Kidney (tissue), 14 donors: ENCODE results near the gene DDX27. TPM values are rescaled to one million over a fixed set of nuclear protein-coding genes. Genes with fewer than 3 reads are reported as not detected.

Experiments used
- DNase-seq, 5 donors: peaks; one replicate each; pipeline ENCODE4 v3.0.0-alpha.2; 2013 to 2020
- FAIRE-seq: peaks from 2 replicates; lab custom pipeline; 2012; peaks lifted over from hg19 to GRCh38; lab: Jason Lieb, UNC
- H3K27ac ChIP-seq, 2 donors: one replicate each; pipeline ENCODE4 v1.7.0; 2013; ENCODE audit warnings: low read depth in 2 of 2, low read length in 2 of 2, inconsistent platforms in 1 of 2
- H3K27me3 ChIP-seq: one replicate; pipeline ENCODE4 v1.7.1; 2013; ENCODE audit warnings: low read length, inconsistent platforms; ENCODE audit not compliant: control insufficient read depth, insufficient read depth
- H3K36me3 ChIP-seq, 3 donors: one replicate each; pipeline versions ENCODE4 v1.7.0 to v1.7.1; 2013; ENCODE audit warnings: low read length in 3 of 3, control low read depth in 1 of 3, inconsistent platforms in 1 of 3; ENCODE audit not compliant: insufficient read depth in 3 of 3, control insufficient read depth in 2 of 3
- H3K4me1 ChIP-seq, 3 donors: one replicate each; pipeline versions ENCODE4 v1.7.0 to v1.7.1; 2013; ENCODE audit warnings: low read length in 3 of 3, inconsistent platforms in 1 of 3, low read depth in 1 of 3; ENCODE audit not compliant: control insufficient read depth in 2 of 3, insufficient read depth in 2 of 3
- H3K4me3 ChIP-seq, 3 donors: one replicate each; pipeline versions ENCODE4 v1.7.0 to v1.8.1; 2013; ENCODE audit warnings: low read length in 3 of 3, control low read depth in 1 of 3, inconsistent platforms in 1 of 3
- H3K9ac ChIP-seq, 3 donors: one replicate each; pipeline versions ENCODE4 v1.7.0 to v1.7.1; 2013; ENCODE audit warnings: low read length in 3 of 3, control low read depth in 1 of 3, inconsistent platforms in 1 of 3
- H3K9me3 ChIP-seq, 3 donors: one replicate each; pipeline versions ENCODE4 v1.7.0 to v1.7.1; 2013; ENCODE audit warnings: low read length in 3 of 3, control low read depth in 1 of 3, inconsistent platforms in 1 of 3; ENCODE audit not compliant: control insufficient read depth in 2 of 3, insufficient read depth in 1 of 3
- intact Hi-C: fragments of 100-400 bp; cut with DNase I; formaldehyde crosslinking; loops from one replicate; pipeline ENCODE4 v1.11.1; 2022
- polyA plus RNA-seq: library from polyadenylated mRNA; stranded (reverse); fragments of 350-450 nt; fragmentation: Illumina TruSeq; extraction: RNeasy Lipid Tissue Mini Kit (QIAGEN cat#74804); gene quantifications from one replicate; pipeline ENCODE4 v1.2.3, GENCODE V29; 2014; ENCODE audit warnings: low read depth, low replicate concordance; ENCODE audit not compliant: insufficient read depth
- total RNA-seq: library from RNA; stranded (reverse); fragmentation: NEBNext Ultra II Directional; extraction: Animal tissue kit (Norgen Biotek cat#: 25700); gene quantifications from one replicate; pipeline ENCODE4 v1.2.1, GENCODE V29; 2021
- TF ChIP-seq, protein P1 (sequence below): IDR thresholded peaks from 3 replicates; pipeline ENCODE4 v1.5.1; 2012; ENCODE audit warnings: mild to moderate bottlenecking, moderate library complexity, borderline replicate concordance; ENCODE audit not compliant: insufficient read depth; ENCODE audit errors: extremely low read depth
- donor health status: control.
- donor health status: control.
- donor health status: control.
- donor health status: control.
- donor health status: control.
- donor health status: DM: yes; HTN: yes; CAD: no.
- donor health status: Normal renal cell carcinoma (clear cell type).

DDX27 gene
- total and polyA plus RNA-seq, 2 donors from 2014 or later: 22.8 to 30.6 TPM

DNA sequence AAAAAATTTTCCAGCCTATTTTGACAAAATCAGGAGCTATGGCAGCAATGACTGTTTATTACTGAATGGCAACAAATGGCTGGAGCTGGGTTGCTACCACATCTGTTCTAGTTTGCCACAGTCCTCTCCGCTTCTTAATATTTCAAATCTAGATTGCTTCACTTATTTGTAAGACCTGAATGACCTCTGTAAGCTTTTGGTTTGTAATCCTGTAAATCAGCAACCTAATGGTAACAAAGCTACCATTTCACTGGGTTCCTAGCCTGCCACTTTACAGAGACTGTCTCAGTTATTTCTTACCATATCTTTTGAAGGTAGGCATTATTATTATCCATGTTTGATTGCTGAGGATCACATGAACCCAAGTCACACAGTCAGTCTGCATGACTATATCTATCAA is 43.2 kb downstream of the DDX27 start:
- Histone ChIP-seq H3K27me3 (no peaks in the 10 kb centered on the region), H3K27ac (no peak overlapping the region), H3K9ac (no peak overlapping the region), H3K9me3 (no peaks in the 10 kb centered on the region), H3K4me1 (peaks cover 0 to 2% (median 0%) of the 10 kb centered on the region in 3 donors), H3K4me3 (no peak overlapping the region), H3K36me3 (peaks cover 12 to 47% (median 37%) of the 10 kb centered on the region in 3 donors)
- intact Hi-C loops: no loop called here
- FAIRE-seq: no peak
- TF ChIP-seq, protein P1, sequence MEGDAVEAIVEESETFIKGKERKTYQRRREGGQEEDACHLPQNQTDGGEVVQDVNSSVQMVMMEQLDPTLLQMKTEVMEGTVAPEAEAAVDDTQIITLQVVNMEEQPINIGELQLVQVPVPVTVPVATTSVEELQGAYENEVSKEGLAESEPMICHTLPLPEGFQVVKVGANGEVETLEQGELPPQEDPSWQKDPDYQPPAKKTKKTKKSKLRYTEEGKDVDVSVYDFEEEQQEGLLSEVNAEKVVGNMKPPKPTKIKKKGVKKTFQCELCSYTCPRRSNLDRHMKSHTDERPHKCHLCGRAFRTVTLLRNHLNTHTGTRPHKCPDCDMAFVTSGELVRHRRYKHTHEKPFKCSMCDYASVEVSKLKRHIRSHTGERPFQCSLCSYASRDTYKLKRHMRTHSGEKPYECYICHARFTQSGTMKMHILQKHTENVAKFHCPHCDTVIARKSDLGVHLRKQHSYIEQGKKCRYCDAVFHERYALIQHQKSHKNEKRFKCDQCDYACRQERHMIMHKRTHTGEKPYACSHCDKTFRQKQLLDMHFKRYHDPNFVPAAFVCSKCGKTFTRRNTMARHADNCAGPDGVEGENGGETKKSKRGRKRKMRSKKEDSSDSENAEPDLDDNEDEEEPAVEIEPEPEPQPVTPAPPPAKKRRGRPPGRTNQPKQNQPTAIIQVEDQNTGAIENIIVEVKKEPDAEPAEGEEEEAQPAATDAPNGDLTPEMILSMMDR: no peak
- no peak for DNase-seq

DNA sequence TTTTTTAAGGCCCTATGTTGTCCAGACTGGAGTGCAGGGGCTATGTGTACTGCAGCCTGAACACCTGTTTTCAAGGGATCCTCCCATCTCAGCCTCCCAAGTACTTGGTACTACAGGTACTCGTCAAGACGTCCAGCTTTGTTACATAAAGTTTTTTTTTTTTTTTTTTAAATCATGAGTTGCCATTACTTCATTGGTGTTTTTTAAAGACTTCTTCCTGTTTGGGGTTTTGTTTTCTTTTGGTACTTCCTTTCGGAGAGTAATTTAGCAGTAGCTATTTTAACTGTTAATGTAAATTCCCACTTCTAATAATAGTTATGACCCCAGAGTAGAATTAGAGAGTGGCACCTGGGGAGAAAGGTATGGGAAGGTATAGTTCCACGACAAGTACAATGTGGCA is 48.1 kb downstream of the DDX27 start:
- Histone ChIP-seq H3K4me1 (peaks cover 0 to 16% (median 7%) of the 10 kb centered on the region in 3 donors), H3K9me3 (no peaks in the 10 kb centered on the region), H3K4me3 (peak overlapping the region in 1 of 3 donors; percentile 22), H3K9ac (no peak overlapping the region), H3K27me3 (no peaks in the 10 kb centered on the region), H3K27ac (peak overlapping the region in 1 of 2 donors; percentile 2), H3K36me3 (peaks cover 17 to 51% (median 42%) of the 10 kb centered on the region in 3 donors)
- TF ChIP-seq, protein P1: no peak
- FAIRE-seq (no peak), DNase-seq (no peak)
- intact Hi-C loops: no loop called here

DNA sequence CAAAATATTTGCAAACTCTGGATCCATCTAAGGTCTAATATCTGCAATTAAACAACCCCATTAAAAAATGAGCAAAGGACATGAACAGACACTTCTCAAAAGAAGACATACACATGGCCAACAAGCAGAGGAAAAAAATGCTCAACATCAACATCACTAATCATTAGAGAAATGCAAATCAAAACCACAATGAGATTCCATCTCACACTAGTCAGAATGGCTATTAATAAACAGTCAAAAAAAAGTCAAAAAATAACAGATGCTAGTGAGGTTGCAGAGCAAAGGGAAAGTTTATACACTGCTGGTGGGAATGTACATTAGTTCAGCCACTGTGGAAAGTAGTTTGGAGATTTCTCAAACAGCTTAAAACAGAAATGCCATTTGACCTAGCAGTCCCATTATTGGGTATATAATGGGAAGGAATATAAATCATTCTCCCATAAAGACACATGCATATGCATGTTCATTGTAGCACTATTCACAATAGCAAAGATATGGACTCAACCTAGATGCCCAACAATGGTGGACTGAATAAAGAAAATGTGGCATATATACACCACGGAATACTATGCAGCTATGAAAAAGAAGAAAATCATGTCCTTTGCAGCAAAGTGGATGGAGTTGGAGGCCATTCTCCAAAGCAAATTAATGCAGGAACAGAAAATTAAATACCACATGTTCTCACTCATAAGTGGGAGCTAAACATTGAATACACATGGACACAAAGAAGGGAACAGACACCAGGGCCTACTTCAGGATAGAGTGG is 49.6 kb downstream of the DDX27 start:
- intact Hi-C loops: no loop called here
- Histone ChIP-seq H3K27ac (no peak overlapping the region), H3K9me3 (no peaks in the 10 kb centered on the region), H3K4me1 (peaks cover 0 to 16% (median 7%) of the 10 kb centered on the region in 3 donors), H3K4me3 (no peak overlapping the region), H3K9ac (no peak overlapping the region), H3K36me3 (peaks cover 15 to 41% (median 37%) of the 10 kb centered on the region in 3 donors), H3K27me3 (no peaks in the 10 kb centered on the region)
- FAIRE-seq: no peak
- no peak for DNase-seq
- TF ChIP-seq, protein P1: no peak
